ENCODE results near the gene CEP89.

DNA sequence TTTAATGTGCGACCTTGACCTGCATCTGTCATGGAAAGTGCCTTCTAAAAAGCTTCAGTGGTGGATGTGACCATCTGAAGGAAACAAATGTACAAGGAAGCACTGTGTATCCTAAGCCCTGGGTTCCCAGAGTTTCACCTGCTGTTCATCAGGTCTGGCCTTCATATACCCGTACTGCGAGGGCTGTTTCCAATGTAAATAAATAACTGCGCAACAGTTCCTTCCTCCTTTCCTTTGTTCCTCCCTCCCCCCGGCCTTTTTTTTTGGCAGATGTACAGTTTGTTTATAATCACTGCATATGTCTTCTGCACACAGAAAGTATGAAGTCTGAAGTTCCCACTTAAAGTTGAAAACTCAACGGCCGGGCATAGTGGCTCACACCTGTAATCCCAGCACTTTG is 5.5 kb upstream of the CEP89 start:
- TF ChIP-seq, protein P1, sequence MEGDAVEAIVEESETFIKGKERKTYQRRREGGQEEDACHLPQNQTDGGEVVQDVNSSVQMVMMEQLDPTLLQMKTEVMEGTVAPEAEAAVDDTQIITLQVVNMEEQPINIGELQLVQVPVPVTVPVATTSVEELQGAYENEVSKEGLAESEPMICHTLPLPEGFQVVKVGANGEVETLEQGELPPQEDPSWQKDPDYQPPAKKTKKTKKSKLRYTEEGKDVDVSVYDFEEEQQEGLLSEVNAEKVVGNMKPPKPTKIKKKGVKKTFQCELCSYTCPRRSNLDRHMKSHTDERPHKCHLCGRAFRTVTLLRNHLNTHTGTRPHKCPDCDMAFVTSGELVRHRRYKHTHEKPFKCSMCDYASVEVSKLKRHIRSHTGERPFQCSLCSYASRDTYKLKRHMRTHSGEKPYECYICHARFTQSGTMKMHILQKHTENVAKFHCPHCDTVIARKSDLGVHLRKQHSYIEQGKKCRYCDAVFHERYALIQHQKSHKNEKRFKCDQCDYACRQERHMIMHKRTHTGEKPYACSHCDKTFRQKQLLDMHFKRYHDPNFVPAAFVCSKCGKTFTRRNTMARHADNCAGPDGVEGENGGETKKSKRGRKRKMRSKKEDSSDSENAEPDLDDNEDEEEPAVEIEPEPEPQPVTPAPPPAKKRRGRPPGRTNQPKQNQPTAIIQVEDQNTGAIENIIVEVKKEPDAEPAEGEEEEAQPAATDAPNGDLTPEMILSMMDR (IDR thresholded peaks at IDR 0.05) = no peak
- TF ChIP-seq POLR2A (IDR thresholded peaks at IDR 0.05) (no peak), POLR2AphosphoS5 (IDR thresholded peaks at IDR 0.05) (peak; percentile 80)
